Neural progenitor cell (in vitro differentiated cells): ENCODE results near the gene RPTOR.

Experiments
- CTCF ChIP-seq: fragments of 200-600 bp; sonication (generic); IDR thresholded peaks from 2 replicates; pipeline ENCODE4 v1.5.1; 2017; ENCODE audit warnings: antibody characterized with exemption, mild to moderate bottlenecking
- EZH2 ChIP-seq: fragments of 200-600 bp; sonication (generic); IDR thresholded peaks from 2 replicates; pipeline ENCODE4 v1.6.1; 2017; ENCODE audit warnings: antibody characterized with exemption, mild to moderate bottlenecking, moderate library complexity

GRCh38 chr17:80596760-80597608, 52.3 kb downstream of the RPTOR start:
- TF ChIP-seq CTCF = no peak
- TF ChIP-seq EZH2 = no peak
